ENCODE results near the gene CEPT1. TPM values are rescaled to one million over a fixed set of nuclear protein-coding genes. Genes with fewer than 3 reads are reported as not detected.

CEPT1 gene
- total and polyA plus RNA-seq, 7 donors = 6.7 to 13.7 (median 10.0) TPM

DNA sequence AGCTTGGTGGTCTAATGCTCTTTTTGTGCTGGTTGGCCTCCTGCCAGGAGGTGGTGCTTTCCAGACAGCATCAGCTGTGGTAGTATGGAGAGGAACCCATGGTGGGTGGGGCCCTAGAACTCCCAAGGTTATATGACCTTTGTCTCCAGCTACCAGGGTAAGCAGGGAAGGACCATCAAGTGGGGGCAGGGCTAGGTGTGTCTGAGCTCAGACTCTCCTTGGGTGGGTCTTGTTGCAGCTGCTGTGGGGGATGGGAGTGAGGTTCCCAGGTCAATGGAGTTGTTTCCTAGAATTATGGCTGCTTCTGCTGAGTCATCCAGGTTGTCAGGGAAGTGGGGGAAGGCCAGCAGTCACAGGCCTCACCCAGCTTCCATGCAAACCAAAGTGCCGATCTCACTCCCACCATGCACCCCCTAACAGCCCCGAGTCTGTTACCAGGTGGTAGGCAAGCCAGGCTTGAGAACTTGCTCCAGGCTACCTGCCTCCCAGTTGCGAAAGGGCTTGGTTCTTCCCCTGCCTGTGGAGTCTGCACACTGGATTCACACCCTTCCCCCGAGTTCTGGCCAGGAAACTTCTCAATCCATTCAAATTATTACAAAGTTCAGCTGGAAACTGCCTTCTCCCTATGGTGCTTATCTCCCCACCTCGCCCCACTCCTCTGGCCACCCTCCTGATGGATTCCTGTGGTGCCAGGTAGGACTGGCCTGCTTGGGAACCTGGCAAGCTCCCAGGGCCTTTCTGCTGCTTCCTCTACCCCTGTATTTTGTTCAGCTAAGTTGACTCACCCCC lies 38.0 kb upstream of the CEPT1 start:
- Histone ChIP-seq H3K27me3 (ENCODE audit: insufficient read depth in 3 of 3, low read length in 2 of 3) (no peaks in the 10 kb centered on the region), H3K4me1 (no peaks in the 10 kb centered on the region), H3K9me3 (peaks cover 6% of the 10 kb centered on the region), H3K4me3 (no peak overlapping the region), H3K27ac (no peak overlapping the region), H3K36me3 (ENCODE audit: insufficient read depth in 1 of 2, low read depth in 1 of 2) (no peaks in the 10 kb centered on the region)
- DNase-seq (no peak), ATAC-seq (no peak)
- intact Hi-C loops (cut with DNase I) = no loop called here
- TF ChIP-seq, protein P1, sequence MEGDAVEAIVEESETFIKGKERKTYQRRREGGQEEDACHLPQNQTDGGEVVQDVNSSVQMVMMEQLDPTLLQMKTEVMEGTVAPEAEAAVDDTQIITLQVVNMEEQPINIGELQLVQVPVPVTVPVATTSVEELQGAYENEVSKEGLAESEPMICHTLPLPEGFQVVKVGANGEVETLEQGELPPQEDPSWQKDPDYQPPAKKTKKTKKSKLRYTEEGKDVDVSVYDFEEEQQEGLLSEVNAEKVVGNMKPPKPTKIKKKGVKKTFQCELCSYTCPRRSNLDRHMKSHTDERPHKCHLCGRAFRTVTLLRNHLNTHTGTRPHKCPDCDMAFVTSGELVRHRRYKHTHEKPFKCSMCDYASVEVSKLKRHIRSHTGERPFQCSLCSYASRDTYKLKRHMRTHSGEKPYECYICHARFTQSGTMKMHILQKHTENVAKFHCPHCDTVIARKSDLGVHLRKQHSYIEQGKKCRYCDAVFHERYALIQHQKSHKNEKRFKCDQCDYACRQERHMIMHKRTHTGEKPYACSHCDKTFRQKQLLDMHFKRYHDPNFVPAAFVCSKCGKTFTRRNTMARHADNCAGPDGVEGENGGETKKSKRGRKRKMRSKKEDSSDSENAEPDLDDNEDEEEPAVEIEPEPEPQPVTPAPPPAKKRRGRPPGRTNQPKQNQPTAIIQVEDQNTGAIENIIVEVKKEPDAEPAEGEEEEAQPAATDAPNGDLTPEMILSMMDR (IDR thresholded peaks at IDR 0.05) = no peak
- 83 to 97% (median 87%) methylated on average over 5 of the region's 5 CpGs for WGBS, 3 donors

DNA sequence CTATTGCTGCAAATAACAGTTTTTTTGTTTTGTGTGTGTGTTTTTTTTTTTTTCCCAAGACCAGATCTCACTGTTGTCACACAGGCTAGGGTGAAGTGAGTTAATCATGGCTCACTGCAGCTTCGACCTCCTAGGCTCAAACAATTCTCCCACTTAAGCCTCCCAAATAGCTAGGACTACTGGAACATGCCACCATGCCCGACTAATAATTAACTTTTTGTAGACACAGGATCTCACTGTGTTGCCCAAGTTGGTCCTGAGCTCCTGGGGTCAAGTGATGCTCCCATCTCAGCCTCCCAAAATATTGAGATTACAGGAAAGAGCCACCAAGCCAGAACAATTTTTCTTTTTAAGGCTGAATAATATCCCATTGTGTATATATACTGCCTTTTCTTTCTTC lies 35.0 kb upstream of the CEPT1 start:
- no peaks in the 10 kb centered on the region for H3K4me1 ChIP-seq
- no peaks in the 10 kb centered on the region for H3K27me3 ChIP-seq (ENCODE audit: insufficient read depth in 3 of 3, low read length in 2 of 3)
- H3K9me3 ChIP-seq = peaks cover 8% of the 10 kb centered on the region
- ATAC-seq (no peak), DNase-seq (no peak)
- intact Hi-C loops (cut with DNase I) = no loop called here
- H3K4me3 ChIP-seq = no peak overlapping the region
- H3K27ac ChIP-seq = no peak overlapping the region
- TF ChIP-seq, protein P1 (IDR thresholded peaks at IDR 0.05) = no peak
- H3K36me3 ChIP-seq (ENCODE audit: insufficient read depth in 1 of 2, low read depth in 1 of 2) = no peaks in the 10 kb centered on the region
- 77 to 86% (median 81%) methylated on average over 2 of the region's 2 CpGs for WGBS, 3 donors

DNA sequence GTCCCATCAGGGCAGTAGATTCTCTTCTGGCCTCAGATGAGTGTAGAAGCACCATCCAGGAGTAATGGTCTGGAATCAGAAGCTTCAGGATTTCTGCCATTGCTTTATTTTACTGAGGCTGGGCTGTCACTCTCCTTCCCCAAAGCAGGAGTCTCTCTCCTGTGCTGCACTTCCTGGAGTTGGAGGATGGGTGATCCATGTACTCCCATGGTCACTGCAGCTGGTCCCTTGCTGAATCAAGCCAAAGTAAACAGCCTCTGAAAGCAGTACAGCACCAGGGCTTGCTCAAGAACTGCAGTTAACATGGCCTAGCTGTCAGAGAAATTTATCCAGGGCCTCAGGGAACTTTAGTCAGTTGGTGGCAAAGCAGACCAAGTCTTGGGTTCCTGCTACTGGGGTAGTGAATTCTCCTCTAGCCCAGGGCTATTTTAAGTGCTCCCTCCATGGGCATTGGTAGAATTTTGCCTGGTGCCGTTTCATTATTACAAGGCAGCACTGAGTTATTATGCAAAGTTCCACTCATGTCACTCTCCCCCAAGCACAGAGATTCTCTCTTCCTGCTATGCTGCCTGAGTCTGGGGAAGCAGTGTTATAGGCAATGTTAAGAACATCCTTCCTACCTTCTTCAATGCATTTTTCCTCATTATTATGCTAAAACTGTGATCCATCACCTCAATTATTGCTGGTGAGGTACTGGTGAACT lies 29.7 kb upstream of the CEPT1 start:
- Histone ChIP-seq H3K4me1 (no peaks in the 10 kb centered on the region), H3K36me3 (ENCODE audit: insufficient read depth in 1 of 2, low read depth in 1 of 2) (peaks cover 3 to 23% of the 10 kb centered on the region in 2 donors), H3K27ac (no peak overlapping the region), H3K27me3 (ENCODE audit: insufficient read depth in 3 of 3, low read length in 2 of 3) (no peaks in the 10 kb centered on the region), H3K4me3 (no peak overlapping the region), H3K9me3 (peaks cover 8% of the 10 kb centered on the region)
- DNase-seq (no peak), ATAC-seq (no peak)
- TF ChIP-seq, protein P1 (IDR thresholded peaks at IDR 0.05) = no peak
- 95 to 96% (median 95%) methylated on average over 1 of the region's 1 CpG for WGBS, 3 donors
- intact Hi-C loops (cut with DNase I) = no loop called here

DNA sequence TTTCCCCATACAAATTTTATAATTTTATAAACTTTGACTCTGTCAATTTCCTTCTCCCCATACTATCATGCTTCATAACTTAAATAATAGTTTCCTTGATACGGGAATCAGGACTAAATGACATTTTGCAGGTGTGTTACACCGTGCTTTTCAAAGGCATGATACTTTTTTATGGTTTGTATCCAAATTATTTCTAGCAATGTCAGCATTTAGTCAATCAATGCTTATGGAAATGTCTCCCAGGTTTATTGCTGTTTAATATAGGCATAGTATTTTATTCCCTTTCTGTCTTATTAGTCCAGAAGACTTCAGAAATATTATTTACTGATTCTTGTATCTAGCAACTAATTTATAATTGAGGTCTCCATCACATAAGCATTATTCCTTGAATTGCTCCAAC lies 23.5 kb upstream of the CEPT1 start:
- H3K36me3 ChIP-seq (ENCODE audit: insufficient read depth in 1 of 2, low read depth in 1 of 2) = peaks cover 0 to 78% of the 10 kb centered on the region in 2 donors

More for the DNA sequence above, 23.5 kb upstream of the CEPT1 start:
- TF ChIP-seq, protein P1 (IDR thresholded peaks at IDR 0.05) = no peak
- intact Hi-C loops (cut with DNase I) = no loop called here
- 93 to 97% (median 96%) methylated on average over 2 of the region's 2 CpGs for WGBS, 3 donors
- Histone ChIP-seq H3K27me3 (ENCODE audit: insufficient read depth in 3 of 3, low read length in 2 of 3) (no peaks in the 10 kb centered on the region), H3K27ac (no peak overlapping the region), H3K4me1 (no peaks in the 10 kb centered on the region), H3K9me3 (no peaks in the 10 kb centered on the region), H3K4me3 (no peak overlapping the region)
- no peak for ATAC-seq
- no peak for DNase-seq
